Fibroblast of skin of scalp (primary cell): ENCODE measurements around the gene TRIM72.
"Not testable (repeated sequence)": the region's sequence is repeated elsewhere in the genome, so short reads cannot be mapped to it uniquely, and the experiment has no call there.

Experiments
- DNase-seq: peaks from one replicate; pipeline ENCODE4 v3.0.0-alpha.2; 2013

TRIM72 gene

GRCh38 chr16:31190818-31191444 is 23.0 kb upstream of the TRIM72 start:
- DNase-seq: no peak

- DNase-seq: no peak
Observed at GRCh38 chr16:31191697-31192428, 22.1 kb upstream of the TRIM72 start.

GRCh38 chr16:31192856-31193642 is 20.9 kb upstream of the TRIM72 start:
- DNase-seq: no peak

GRCh38 chr16:31193874-31194273 is 20.0 kb upstream of the TRIM72 start:
- DNase-seq: no peak

- no peak for DNase-seq
Observed at GRCh38 chr16:31194898-31195297, 19.0 kb upstream of the TRIM72 start.

- not testable (repeated sequence) for DNase-seq
Observed at GRCh38 chr16:31195861-31196260, 18.1 kb upstream of the TRIM72 start.

- DNase-seq: no peak
Observed at GRCh38 chr16:31196324-31197088, 17.4 kb upstream of the TRIM72 start.

GRCh38 chr16:31198207-31198882 is 15.6 kb upstream of the TRIM72 start:
- DNase-seq: no peak

- DNase-seq: no peak
Observed at GRCh38 chr16:31199430-31200041, 14.4 kb upstream of the TRIM72 start.

- not testable (repeated sequence) for DNase-seq
Observed at GRCh38 chr16:31200111-31200510, 13.8 kb upstream of the TRIM72 start.

- peak; percentile 24 for DNase-seq
Observed at GRCh38 chr16:31200821-31201568, 12.9 kb upstream of the TRIM72 start.

GRCh38 chr16:31201582-31202413 is 12.1 kb upstream of the TRIM72 start:
- no peak for DNase-seq

- no peak for DNase-seq
Observed at GRCh38 chr16:31202414-31203375, 11.2 kb upstream of the TRIM72 start, which contains the start of gene PYCARD. Gene PYCARD (minus strand): TSS chr16:31202760. CDS start chr16:31202690, 70 bp downstream.

GRCh38 chr16:31204871-31205666 is 8.8 kb upstream of the TRIM72 start:
- no peak for DNase-seq

- DNase-seq: no peak
Observed at GRCh38 chr16:31206776-31207175, 7.1 kb upstream of the TRIM72 start.

- no peak for DNase-seq
Observed at GRCh38 chr16:31213342-31213741, 577 bp upstream of the TRIM72 start.

GRCh38 chr16:31214708-31215286 is 878 bp downstream of the TRIM72 start:
- no peak for DNase-seq
